Measurements from ENCODE around the gene ZSWIM1. TPM values are rescaled to one million over a fixed set of nuclear protein-coding genes. Genes with fewer than 3 reads are reported as not detected.

ZSWIM1 gene
- total RNA-seq, 1 donor from 2014 or later = 16.2 TPM

- Histone ChIP-seq H3K36me3 (ENCODE audit: control insufficient read depth, insufficient read depth, low read length) (no peaks in the 10 kb centered on the region), H3K4me3 (ENCODE audit: low read depth, low read length) (no peak overlapping the region), H3K27me3 (ENCODE audit: control insufficient read depth, insufficient read depth, low read length) (no peaks in the 10 kb centered on the region)
- TF ChIP-seq CTCF (IDR thresholded peaks at IDR 0.05; ENCODE audit: insufficient read depth, low read length, poor library complexity, severe bottlenecking) = no peak
- no peak for DNase-seq (ENCODE audit: low read depth)
These were observed 21.1 kb upstream of the ZSWIM1 start for GRCh38 chr20:45859916-45860315.

- H3K27me3 ChIP-seq (ENCODE audit: control insufficient read depth, insufficient read depth, low read length) = no peaks in the 10 kb centered on the region
- no peaks in the 10 kb centered on the region for H3K36me3 ChIP-seq (ENCODE audit: control insufficient read depth, insufficient read depth, low read length)
These were observed 20.3 kb upstream of the ZSWIM1 start for GRCh38 chr20:45860560-45861220.

GRCh38 chr20:45861221-45862075, 19.6 kb upstream of the ZSWIM1 start:
- no peak for TF ChIP-seq CTCF (IDR thresholded peaks at IDR 0.05; ENCODE audit: insufficient read depth, low read length, poor library complexity, severe bottlenecking)

More at GRCh38 chr20:45860560-45861220, 20.3 kb upstream of the ZSWIM1 start:
- TF ChIP-seq CTCF (IDR thresholded peaks at IDR 0.05; ENCODE audit: insufficient read depth, low read length, poor library complexity, severe bottlenecking) = no peak
- DNase-seq (ENCODE audit: low read depth) = no peak
- H3K4me3 ChIP-seq (ENCODE audit: low read depth, low read length) = no peak overlapping the region

GRCh38 chr20:45863543-45864470, 17.2 kb upstream of the ZSWIM1 start:
- Histone ChIP-seq H3K27me3 (ENCODE audit: control insufficient read depth, insufficient read depth, low read length) (no peaks in the 10 kb centered on the region), H3K4me3 (ENCODE audit: low read depth, low read length) (no peak overlapping the region), H3K36me3 (ENCODE audit: control insufficient read depth, insufficient read depth, low read length) (no peaks in the 10 kb centered on the region)
- no peak for DNase-seq (ENCODE audit: low read depth)
- no peak for TF ChIP-seq CTCF (IDR thresholded peaks at IDR 0.05; ENCODE audit: insufficient read depth, low read length, poor library complexity, severe bottlenecking)

More at GRCh38 chr20:45861221-45862075, 19.6 kb upstream of the ZSWIM1 start:
- no peaks in the 10 kb centered on the region for H3K36me3 ChIP-seq (ENCODE audit: control insufficient read depth, insufficient read depth, low read length)
- no peaks in the 10 kb centered on the region for H3K27me3 ChIP-seq (ENCODE audit: control insufficient read depth, insufficient read depth, low read length)
- no peak overlapping the region for H3K4me3 ChIP-seq (ENCODE audit: low read depth, low read length)
- DNase-seq (ENCODE audit: low read depth) = no peak

- TF ChIP-seq CTCF (IDR thresholded peaks at IDR 0.05; ENCODE audit: insufficient read depth, low read length, poor library complexity, severe bottlenecking) = no peak
- no peak overlapping the region for H3K4me3 ChIP-seq (ENCODE audit: low read depth, low read length)
- no peak for DNase-seq (ENCODE audit: low read depth)
- no peaks in the 10 kb centered on the region for H3K36me3 ChIP-seq (ENCODE audit: control insufficient read depth, insufficient read depth, low read length)
- H3K27me3 ChIP-seq (ENCODE audit: control insufficient read depth, insufficient read depth, low read length) = no peaks in the 10 kb centered on the region
These were observed 14.6 kb upstream of the ZSWIM1 start for GRCh38 chr20:45866454-45866853.
